Stimulated activated CD4-positive, alpha-beta T cell treated with anti-CD3 and anti-CD28 coated beads, Interleukin-1b, Interleukin-23, amount 100 ng/mL, for 24 hours (primary cell): ENCODE data around the gene CHRM4.

Source experiments
- DNase-seq, 4 experiments: peaks; one replicate each; pipeline ENCODE4 v3.0.0-alpha.2; 2020; ENCODE audit warnings: low read depth in 4 of 4, low spot score in 1 of 4

Gene CHRM4

GRCh38 chr11:46404476-46405017 is 13.0 kb upstream of the CHRM4 start:
- DNase-seq = no peak

- DNase-seq = no peak
Measured at GRCh38 chr11:46402957-46403902, 11.7 kb upstream of the CHRM4 start.

GRCh38 chr11:46397526-46397925 is 6.0 kb upstream of the CHRM4 start:
- DNase-seq = no peak

- DNase-seq = no peak
Measured at GRCh38 chr11:46393759-46394158, 2.2 kb upstream of the CHRM4 start.

GRCh38 chr11:46393231-46393616 is 1.6 kb upstream of the CHRM4 start:
- no peak for DNase-seq

DNA sequence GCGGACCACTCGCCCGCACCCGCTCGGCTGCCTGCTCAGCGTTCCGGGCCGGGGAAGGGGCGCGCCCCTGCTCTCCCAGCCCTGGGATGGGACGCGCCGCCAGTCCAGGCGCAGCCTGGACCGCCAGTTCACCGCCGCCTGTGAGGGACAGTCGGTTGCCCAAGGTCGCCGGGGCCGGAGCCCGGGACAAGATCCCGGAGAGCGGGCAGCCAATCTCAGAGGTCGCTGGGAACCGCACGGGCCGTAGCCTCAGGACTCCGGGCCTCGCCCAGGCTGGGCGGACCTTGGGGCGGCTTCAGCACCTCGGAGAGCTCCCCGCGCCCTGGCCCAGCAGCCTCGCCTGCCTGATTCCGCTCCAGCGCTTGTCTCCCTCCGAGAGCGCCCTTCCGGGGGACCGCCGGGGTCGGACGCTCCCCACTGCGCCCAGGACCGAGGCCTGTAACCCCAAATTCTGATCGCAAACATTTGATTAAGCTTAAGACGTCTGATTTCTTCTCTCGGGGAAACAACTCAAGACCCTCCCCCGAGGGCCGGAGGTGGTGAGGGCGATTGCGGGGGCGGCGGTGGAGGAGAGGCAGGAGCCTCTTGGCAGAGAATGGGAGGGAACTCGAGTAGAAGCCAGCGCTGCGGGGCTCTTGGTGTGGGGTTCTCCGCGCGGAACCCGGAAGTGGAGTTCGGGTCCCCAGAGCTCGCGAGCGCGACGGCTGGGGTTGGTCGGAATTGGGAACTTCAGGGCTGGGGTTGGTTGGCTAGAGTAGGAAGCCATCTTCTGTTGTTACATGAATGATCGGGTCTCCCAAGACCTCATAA is 1.1 kb upstream of the CHRM4 start:
- DNase-seq = peak in 3 of 4 experiments; percentile 58 to 66 (median 61)

GRCh38 chr11:46391186-46391577 is 394 bp downstream of the CHRM4 start:
- no peak for DNase-seq

GRCh38 chr11:46390331-46391171 is 1.0 kb downstream of the CHRM4 start:
- DNase-seq = no peak

DNA sequence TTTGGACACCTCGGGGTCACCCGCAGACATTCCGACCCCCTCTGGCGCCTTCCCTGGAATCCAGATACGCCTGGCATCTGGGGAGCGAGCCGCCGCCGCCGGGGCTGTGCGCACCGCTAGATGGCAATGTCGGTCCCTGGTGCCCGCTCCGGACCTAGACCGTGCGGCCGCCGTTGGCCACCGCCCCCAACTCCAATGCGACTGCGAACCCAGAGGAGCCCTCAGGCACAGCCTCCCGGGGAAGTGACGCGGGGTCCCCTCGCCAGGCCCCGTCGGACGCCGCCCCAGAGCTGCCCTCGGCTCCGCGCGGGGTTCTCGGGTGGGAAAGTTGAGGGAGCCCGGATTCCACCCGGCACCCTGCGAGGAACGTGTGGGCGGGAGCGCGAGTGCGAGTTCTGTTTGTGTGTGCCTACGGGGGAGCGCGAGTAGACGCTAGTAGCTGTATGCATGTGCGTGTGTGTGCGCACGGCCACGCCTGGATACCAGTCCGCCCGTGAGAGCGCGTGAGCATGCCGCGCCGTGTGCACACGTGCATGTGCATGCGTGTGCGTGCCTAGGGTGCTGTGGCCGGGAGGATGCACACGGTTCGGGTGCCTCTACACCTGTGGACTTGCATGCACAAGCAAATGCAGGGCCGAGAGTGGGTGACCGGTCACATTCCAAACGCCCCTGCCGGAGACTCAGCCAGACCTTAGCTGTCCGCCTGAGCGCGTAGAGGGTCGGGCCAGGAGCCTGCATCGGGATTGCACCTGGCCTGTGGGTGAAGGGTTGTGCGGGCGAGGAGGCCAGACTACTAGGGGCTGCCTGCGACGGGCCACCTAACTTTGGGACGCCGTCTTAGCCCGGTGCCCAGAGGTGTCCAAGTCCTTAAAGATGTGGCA is 1.9 kb downstream of the CHRM4 start:
- peak in 3 of 4 experiments; percentile 34 to 46 (median 36) for DNase-seq

DNA sequence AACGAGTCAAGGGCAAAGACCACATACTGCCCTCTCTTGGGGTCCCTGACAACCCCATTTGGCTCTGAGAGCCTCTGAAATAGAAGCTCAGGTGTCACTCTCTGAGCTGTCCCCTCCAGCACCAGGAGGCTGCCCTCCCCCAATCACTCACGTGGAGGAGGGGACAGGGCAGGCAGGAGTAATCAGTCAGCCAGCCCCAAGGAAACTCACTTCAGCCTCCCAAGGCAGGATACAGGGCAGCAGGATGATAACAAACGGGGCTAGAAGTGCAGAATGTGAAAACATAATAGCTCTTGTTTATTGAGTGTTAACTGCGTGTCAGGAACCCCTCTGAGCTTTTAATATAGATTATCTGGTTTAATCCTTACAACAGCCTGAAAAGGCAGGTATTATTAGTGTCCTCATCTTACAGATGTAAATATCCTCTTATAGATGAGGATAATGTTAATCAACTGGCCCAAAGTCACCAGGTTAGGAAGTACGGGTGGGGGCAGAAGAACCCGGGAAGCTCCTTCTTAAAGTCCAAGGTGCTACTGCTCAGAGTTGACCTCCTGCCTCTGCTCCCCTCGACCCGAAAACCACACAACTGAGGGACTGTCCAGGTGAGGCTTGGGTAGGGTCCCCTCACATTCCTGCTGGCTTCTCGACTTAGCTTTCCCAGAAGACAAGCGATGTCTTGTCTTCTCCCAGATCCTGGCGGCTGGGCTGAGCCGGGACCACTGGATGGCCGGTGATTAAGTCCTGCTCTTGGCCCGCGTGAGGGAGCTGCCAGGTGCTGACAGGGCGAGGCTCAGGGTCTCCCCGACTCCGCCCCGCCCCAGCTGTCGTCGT is 2.7 kb downstream of the CHRM4 start:
- DNase-seq = no peak

DNA sequence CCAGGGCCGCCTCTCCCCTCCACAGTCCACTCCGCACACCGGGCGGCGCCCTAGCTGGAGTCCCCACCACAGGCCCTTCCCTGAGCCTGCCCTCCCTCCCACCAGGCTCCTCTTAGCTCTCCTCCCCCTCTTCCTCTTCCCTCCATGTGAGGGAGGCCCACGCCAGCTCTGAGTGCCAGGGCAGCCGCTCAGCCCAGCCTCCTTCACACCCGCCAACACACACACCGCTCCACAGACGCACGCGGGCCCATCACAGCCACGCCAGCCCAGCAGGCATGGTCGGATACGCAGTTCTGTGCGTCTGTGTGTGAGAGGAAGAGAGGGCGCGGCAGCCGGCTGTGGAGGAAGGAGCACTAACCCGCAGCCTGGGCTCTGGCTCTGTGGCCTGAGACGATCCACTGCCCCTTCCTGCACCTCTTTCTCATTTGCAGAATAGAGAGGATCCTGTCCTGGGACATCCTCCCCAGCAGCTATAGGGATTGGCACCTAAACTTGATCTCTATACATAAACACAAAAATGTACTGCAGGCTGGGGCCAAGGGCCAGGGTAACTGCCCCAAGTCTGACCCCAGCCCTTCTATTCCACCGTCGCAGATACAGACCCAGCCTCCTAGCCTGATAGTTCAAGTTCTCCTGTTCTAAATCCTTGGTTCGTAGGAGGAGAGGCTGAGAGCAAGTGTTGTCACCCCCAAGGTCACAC is 3.5 kb downstream of the CHRM4 start:
- DNase-seq = no peak

DNA sequence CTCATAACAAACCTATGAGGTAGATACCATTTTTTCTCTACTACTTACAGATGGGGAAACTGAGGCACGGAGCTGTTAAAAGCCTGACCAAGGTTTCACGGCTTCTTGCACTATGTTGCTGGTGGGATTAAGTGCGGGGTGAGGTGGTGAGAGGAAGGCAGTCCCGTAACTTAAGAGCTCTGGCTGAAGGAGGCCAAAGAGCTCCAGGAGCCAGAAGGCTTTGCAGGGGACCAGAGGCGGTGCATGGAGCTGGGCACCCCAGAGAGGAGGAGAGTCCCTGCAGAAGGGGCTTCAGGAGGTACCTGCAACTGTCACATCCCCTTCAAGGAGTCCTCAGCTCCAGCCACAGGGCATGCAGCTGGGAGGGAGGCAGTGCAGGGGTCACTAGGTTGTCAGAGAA is 4.1 kb downstream of the CHRM4 start:
- DNase-seq = no peak

- DNase-seq = no peak
Measured at GRCh38 chr11:46386674-46387073, 4.9 kb downstream of the CHRM4 start.

DNA sequence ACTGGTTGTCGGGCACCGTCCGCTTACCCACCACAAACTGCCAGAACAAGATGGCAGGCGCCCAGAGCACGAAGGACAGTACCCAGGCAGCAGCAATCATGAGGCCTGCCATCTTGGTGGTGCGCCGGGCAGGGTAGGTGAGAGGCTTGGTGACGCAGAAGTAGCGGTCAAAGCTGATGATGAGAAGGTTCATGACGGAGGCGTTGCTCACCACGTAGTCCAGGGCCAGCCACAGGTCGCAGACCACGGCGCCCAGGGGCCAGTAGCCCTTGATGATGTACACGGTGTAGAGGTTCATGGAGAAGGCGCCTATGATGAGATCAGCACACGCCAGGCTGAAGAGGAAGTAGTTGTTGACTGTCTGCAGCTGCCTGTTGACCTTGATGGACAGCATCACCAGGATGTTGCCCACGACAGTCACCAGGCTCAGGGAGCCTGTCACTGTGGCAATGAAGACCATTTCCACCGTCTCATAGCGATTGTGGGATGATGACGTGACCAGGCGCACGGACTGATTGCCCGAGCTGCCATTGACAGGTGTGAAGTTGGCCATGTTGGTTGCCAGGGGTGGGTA is 5.5 kb downstream of the CHRM4 start:
- DNase-seq = no peak

GRCh38 chr11:46385169-46386004 is 6.2 kb downstream of the CHRM4 start:
- DNase-seq = no peak

DNA sequence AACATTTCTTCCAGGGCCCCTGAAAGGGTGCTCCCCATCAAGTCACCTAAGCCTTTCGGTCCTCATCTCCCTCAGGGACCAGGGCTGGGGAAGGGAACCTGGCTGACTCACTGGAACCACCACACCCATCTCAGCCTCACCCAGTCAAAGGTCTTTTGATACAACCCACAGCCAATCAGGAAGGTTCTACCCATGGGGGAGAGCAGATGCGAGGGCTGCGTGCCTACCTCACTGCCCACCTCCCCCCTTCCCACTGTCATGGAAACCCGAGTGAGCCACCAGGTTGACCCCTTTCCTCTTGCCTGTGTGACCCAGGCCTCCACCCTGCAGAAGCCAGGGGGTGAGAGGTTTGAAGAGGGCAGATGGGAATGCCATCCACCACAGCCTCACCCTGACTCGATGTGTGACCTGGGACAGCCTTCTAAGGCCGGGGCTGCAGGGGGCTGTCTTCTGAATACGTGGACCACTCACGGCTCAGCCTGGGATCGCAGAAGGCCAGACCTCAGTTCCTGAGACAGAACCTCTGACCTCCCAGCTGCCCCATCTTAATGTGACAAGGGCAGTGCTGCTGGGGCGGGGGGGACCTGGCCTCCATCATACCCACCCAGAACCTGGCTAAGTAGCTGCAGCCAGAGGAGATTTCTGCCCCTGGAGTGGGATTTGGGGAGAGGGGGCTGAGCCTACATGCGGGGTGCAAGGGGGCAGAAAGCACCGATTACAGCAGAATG is 7.4 kb downstream of the CHRM4 start:
- no peak for DNase-seq

DNA sequence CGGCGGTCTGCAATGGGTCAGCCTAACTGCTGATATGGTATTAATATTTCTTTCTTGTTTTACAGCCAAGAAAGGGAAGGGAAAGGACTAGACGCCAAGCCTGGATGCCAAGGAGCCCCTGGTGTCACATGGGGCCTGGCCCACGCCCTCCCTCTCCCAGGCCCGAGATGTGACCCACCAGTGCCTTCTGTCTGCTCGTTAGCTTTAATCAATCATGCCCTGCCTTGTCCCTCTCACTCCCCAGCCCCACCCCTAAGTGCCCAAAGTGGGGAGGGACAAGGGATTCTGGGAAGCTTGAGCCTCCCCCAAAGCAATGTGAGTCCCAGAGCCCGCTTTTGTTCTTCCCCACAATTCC is 8.2 kb downstream of the CHRM4 start:
- no peak for DNase-seq
